ENCODE results near the gene PSEN2. TPM values are rescaled to one million over a fixed set of nuclear protein-coding genes. Genes with fewer than 3 reads are reported as not detected.

Gene PSEN2
- total and polyA plus RNA-seq, 7 donors = 4.4 to 56.8 (median 23.2) TPM

- no peaks in the 10 kb centered on the region for H3K27me3 ChIP-seq
- no peak for TF ChIP-seq POLR2AphosphoS5 (IDR thresholded peaks at IDR 0.05)
- no peak for TF ChIP-seq EP300 (IDR thresholded peaks at IDR 0.05)
- no peak for TF ChIP-seq POLR2A (IDR thresholded peaks at IDR 0.05)
- TF ChIP-seq, protein P1, sequence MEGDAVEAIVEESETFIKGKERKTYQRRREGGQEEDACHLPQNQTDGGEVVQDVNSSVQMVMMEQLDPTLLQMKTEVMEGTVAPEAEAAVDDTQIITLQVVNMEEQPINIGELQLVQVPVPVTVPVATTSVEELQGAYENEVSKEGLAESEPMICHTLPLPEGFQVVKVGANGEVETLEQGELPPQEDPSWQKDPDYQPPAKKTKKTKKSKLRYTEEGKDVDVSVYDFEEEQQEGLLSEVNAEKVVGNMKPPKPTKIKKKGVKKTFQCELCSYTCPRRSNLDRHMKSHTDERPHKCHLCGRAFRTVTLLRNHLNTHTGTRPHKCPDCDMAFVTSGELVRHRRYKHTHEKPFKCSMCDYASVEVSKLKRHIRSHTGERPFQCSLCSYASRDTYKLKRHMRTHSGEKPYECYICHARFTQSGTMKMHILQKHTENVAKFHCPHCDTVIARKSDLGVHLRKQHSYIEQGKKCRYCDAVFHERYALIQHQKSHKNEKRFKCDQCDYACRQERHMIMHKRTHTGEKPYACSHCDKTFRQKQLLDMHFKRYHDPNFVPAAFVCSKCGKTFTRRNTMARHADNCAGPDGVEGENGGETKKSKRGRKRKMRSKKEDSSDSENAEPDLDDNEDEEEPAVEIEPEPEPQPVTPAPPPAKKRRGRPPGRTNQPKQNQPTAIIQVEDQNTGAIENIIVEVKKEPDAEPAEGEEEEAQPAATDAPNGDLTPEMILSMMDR (IDR thresholded peaks at IDR 0.05) = no peak
- H3K4me3 ChIP-seq = no peak overlapping the region
- intact Hi-C loops (cut with DNase I) = no loop called here
- peaks cover 25 to 84% (median 31%) of the 10 kb centered on the region in 4 donors for H3K36me3 ChIP-seq
- DNase-seq = no peak
- H3K9me3 ChIP-seq = no peaks in the 10 kb centered on the region
- whole genome bisulfite sequencing, 2 donors = 71 to 89% methylated on average over 20 of the region's 20 CpGs
- no peak overlapping the region for H3K27ac ChIP-seq
- peaks cover 0 to 12% (median 0%) of the 10 kb centered on the region in 4 donors for H3K4me1 ChIP-seq
Observed at GRCh38 chr1:226884966-226885820, 14.8 kb downstream of the PSEN2 start.

- peaks cover 32 to 84% (median 38%) of the 10 kb centered on the region in 4 donors for H3K36me3 ChIP-seq
- H3K27me3 ChIP-seq = no peaks in the 10 kb centered on the region
- intact Hi-C loops (cut with DNase I) = no loop called here
- TF ChIP-seq, protein P1 (IDR thresholded peaks at IDR 0.05) = no peak
- TF ChIP-seq EP300 (IDR thresholded peaks at IDR 0.05) (no peak), POLR2A (IDR thresholded peaks at IDR 0.05) (no peak), POLR2AphosphoS5 (IDR thresholded peaks at IDR 0.05) (no peak)
- no peaks in the 10 kb centered on the region for H3K9me3 ChIP-seq
- 68 to 85% methylated on average over 9 of the region's 9 CpGs for WGBS, 2 donors
- no peak for DNase-seq
- H3K4me3 ChIP-seq = no peak overlapping the region
- no peak overlapping the region for H3K27ac ChIP-seq
- peaks cover 0 to 12% (median 0%) of the 10 kb centered on the region in 4 donors for H3K4me1 ChIP-seq
Observed at GRCh38 chr1:226886122-226886901, 15.9 kb downstream of the PSEN2 start.

- H3K4me1 ChIP-seq = peaks cover 0 to 11% (median 0%) of the 10 kb centered on the region in 4 donors
- WGBS, 2 donors = 96 to 97% methylated on average over 6 of the region's 6 CpGs
- intact Hi-C loops (cut with DNase I) = no loop called here
- no peak overlapping the region for H3K4me3 ChIP-seq
- H3K9me3 ChIP-seq = no peaks in the 10 kb centered on the region
- no peak for DNase-seq
- no peak overlapping the region for H3K27ac ChIP-seq
- H3K27me3 ChIP-seq = no peaks in the 10 kb centered on the region
- no peak for TF ChIP-seq POLR2AphosphoS5 (IDR thresholded peaks at IDR 0.05)
- no peak for TF ChIP-seq EP300 (IDR thresholded peaks at IDR 0.05)
- no peak for TF ChIP-seq POLR2A (IDR thresholded peaks at IDR 0.05)
- peaks cover 39 to 84% (median 44%) of the 10 kb centered on the region in 4 donors for H3K36me3 ChIP-seq
Observed at GRCh38 chr1:226887006-226887405, 16.6 kb downstream of the PSEN2 start.

- Histone ChIP-seq H3K36me3 (peaks cover 34 to 84% (median 51%) of the 10 kb centered on the region in 4 donors), H3K4me1 (peaks cover 0 to 2% (median 0%) of the 10 kb centered on the region in 4 donors), H3K27me3 (no peaks in the 10 kb centered on the region), H3K27ac (no peak overlapping the region), H3K9me3 (no peaks in the 10 kb centered on the region), H3K4me3 (no peak overlapping the region)
- TF ChIP-seq, protein P1 (IDR thresholded peaks at IDR 0.05) = no peak
- TF ChIP-seq POLR2A (IDR thresholded peaks at IDR 0.05) (no peak), POLR2AphosphoS5 (IDR thresholded peaks at IDR 0.05) (no peak), EP300 (IDR thresholded peaks at IDR 0.05) (no peak)
- intact Hi-C loops (cut with DNase I) = no loop called here
- 97% methylated on average over 8 of the region's 8 CpGs for WGBS, 2 donors
- DNase-seq = no peak
Observed at GRCh38 chr1:226888021-226888420, 17.6 kb downstream of the PSEN2 start.

DNA sequence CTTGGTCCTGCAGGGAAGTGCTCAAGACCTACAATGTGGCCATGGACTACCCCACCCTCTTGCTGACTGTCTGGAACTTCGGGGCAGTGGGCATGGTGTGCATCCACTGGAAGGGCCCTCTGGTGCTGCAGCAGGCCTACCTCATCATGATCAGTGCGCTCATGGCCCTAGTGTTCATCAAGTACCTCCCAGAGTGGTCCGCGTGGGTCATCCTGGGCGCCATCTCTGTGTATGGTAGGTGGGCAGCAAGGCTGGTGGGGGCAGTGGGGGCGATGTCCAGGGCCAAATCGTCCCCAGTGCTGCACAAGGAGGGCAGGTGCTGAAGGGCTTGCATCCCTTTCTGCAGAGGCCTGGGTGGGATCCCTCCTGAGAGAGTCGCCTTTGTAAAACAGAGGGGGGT, 18.4 kb downstream of the PSEN2 start:
- WGBS, 2 donors = 97% methylated on average over 8 of the region's 8 CpGs
- intact Hi-C loops (cut with DNase I) = no loop called here
- TF ChIP-seq, protein P1 (IDR thresholded peaks at IDR 0.05) = no peak
- TF ChIP-seq POLR2A (IDR thresholded peaks at IDR 0.05) (no peak), POLR2AphosphoS5 (IDR thresholded peaks at IDR 0.05) (no peak), EP300 (IDR thresholded peaks at IDR 0.05) (no peak)
- Histone ChIP-seq H3K4me1 (no peaks in the 10 kb centered on the region), H3K4me3 (no peak overlapping the region), H3K36me3 (peaks cover 32 to 84% (median 52%) of the 10 kb centered on the region in 4 donors), H3K27me3 (no peaks in the 10 kb centered on the region), H3K27ac (no peak overlapping the region), H3K9me3 (no peaks in the 10 kb centered on the region)
- DNase-seq = no peak
